WTC11 (cell line): ENCODE measurements around the gene MORN1. TPM values are rescaled to one million over a fixed set of nuclear protein-coding genes. Genes with fewer than 3 reads are reported as not detected.

Source experiments
- ATAC-seq: fragments of 200-7000 bp; cut with Tn5 transposase; 2 replicates; pipeline ENCODE4 v1.10.0; 2021; ENCODE audit warnings: mild to moderate bottlenecking, moderate library complexity
- CTCF ChIA-PET: fragments of 300-600 bp; sonication (Branson Sonifier 250); formaldehyde crosslinking; loops from one replicate; lab custom pipeline; 2021; ENCODE audit warnings: antibody characterized with exemption; lab: Charles Lee
- POLR2A ChIA-PET: fragments of 350-600 bp; sonication (Branson Sonifier 250); formaldehyde crosslinking; loops from one replicate; lab custom pipeline; 2021; ENCODE audit warnings: antibody characterized with exemption; lab: Charles Lee
- DNase-seq: peaks from one replicate; pipeline ENCODE4 v3.0.0; 2021; ENCODE audit warnings: low spot score
- H3K27ac Mint-ChIP-seq: 2 replicates; pipeline ENCODE4 v1.8.0; 2021; ENCODE audit warnings: mixed read lengths
- H3K27me3 Mint-ChIP-seq: 2 replicates; pipeline ENCODE4 v1.8.0; 2021; ENCODE audit warnings: low read depth, mild to moderate bottlenecking, moderate library complexity, mixed read lengths
- H3K36me3 Mint-ChIP-seq: 2 replicates; pipeline ENCODE4 v1.8.0; 2021; ENCODE audit warnings: mixed read lengths
- H3K4me1 Mint-ChIP-seq: 2 replicates; pipeline ENCODE4 v1.8.0; 2022; ENCODE audit warnings: mixed read lengths
- H3K4me3 Mint-ChIP-seq: 2 replicates; pipeline ENCODE4 v1.8.0; 2021; ENCODE audit warnings: mild to moderate bottlenecking, moderate library complexity, mixed read lengths
- H3K9me3 Mint-ChIP-seq: 2 replicates; pipeline ENCODE4 v1.8.0; 2021; ENCODE audit warnings: mixed read lengths
- ARID4B ChIP-seq: sonication (generic); formaldehyde crosslinking; IDR thresholded peaks from 2 replicates; pipeline ENCODE4 v1.8.0; 2023; ENCODE audit warnings: missing genetic modification reagents, mild to moderate bottlenecking, borderline replicate concordance
- ATF1 ChIP-seq: sonication (generic); formaldehyde crosslinking; IDR thresholded peaks from 2 replicates; pipeline ENCODE4 v1.8.1; 2023; ENCODE audit warnings: mild to moderate bottlenecking, moderate library complexity, missing genetic modification reagents
- ATF2 ChIP-seq: sonication (generic); formaldehyde crosslinking; IDR thresholded peaks from 2 replicates; pipeline ENCODE4 v1.8.1; 2022; ENCODE audit warnings: low read depth, missing genetic modification reagents, borderline replicate concordance
- CBFB ChIP-seq: sonication (generic); formaldehyde crosslinking; IDR thresholded peaks from 2 replicates; pipeline ENCODE4 v1.8.1; 2022; ENCODE audit warnings: mild to moderate bottlenecking, low read depth, missing genetic modification reagents
- CREB1 ChIP-seq: sonication (generic); formaldehyde crosslinking; IDR thresholded peaks from 2 replicates; pipeline ENCODE4 v1.8.0; 2023; ENCODE audit warnings: mild to moderate bottlenecking, missing genetic modification reagents
- CREM ChIP-seq: sonication (generic); formaldehyde crosslinking; IDR thresholded peaks from 2 replicates; pipeline ENCODE4 v1.8.1; 2022; ENCODE audit warnings: mild to moderate bottlenecking, missing genetic modification reagents, moderate library complexity
- EMX1 ChIP-seq: fragments of 250-450 bp; sonication (Bioruptor Pico); IDR thresholded peaks from 2 replicates; pipeline ENCODE4 v1.8.0; 2021; ENCODE audit warnings: mild to moderate bottlenecking
- ESRRA ChIP-seq: sonication (generic); formaldehyde crosslinking; IDR thresholded peaks from 2 replicates; pipeline ENCODE4 v1.8.1; 2022; ENCODE audit warnings: mild to moderate bottlenecking, missing genetic modification reagents, borderline replicate concordance
- FOXJ3 ChIP-seq: sonication (generic); formaldehyde crosslinking; IDR thresholded peaks from 2 replicates; pipeline ENCODE4 v1.9.0; 2021; ENCODE audit warnings: missing genetic modification reagents, mild to moderate bottlenecking, borderline replicate concordance
- FOXK1 ChIP-seq: sonication (generic); formaldehyde crosslinking; IDR thresholded peaks from 2 replicates; pipeline ENCODE4 v1.8.0; 2022; ENCODE audit warnings: mild to moderate bottlenecking, moderate library complexity, missing genetic modification reagents
- FOXP4 ChIP-seq: sonication (generic); formaldehyde crosslinking; IDR thresholded peaks from 2 replicates; pipeline ENCODE4 v1.8.0; 2022; ENCODE audit warnings: mild to moderate bottlenecking, missing genetic modification reagents
- HMGA2 ChIP-seq: fragments of 250-450 bp; sonication (Bioruptor Pico); IDR thresholded peaks from 2 replicates; pipeline ENCODE4 v1.4.0; 2021; ENCODE audit warnings: mild to moderate bottlenecking, moderate library complexity
- HMGXB4 ChIP-seq: sonication (generic); formaldehyde crosslinking; IDR thresholded peaks from 2 replicates; pipeline ENCODE4 v1.8.1; 2023; ENCODE audit warnings: mild to moderate bottlenecking, moderate library complexity, missing genetic modification reagents
- MYBL2 ChIP-seq: sonication (generic); formaldehyde crosslinking; IDR thresholded peaks from 2 replicates; pipeline ENCODE4 v1.8.1; 2023; ENCODE audit warnings: mild to moderate bottlenecking, moderate library complexity, missing genetic modification reagents
- RELA ChIP-seq: sonication (generic); formaldehyde crosslinking; IDR thresholded peaks from 2 replicates; pipeline ENCODE4 v1.8.1; 2022; ENCODE audit warnings: missing genetic modification reagents, mild to moderate bottlenecking, borderline replicate concordance
- SMAD4 ChIP-seq: sonication (generic); formaldehyde crosslinking; IDR thresholded peaks from 2 replicates; pipeline ENCODE4 v1.8.0; 2022; ENCODE audit warnings: mild to moderate bottlenecking, missing genetic modification reagents
- SP1 ChIP-seq: sonication (generic); formaldehyde crosslinking; conservative IDR thresholded peaks from 2 replicates; pipeline ENCODE4 v1.8.1; 2022; ENCODE audit warnings: missing genetic modification reagents
- TP53 ChIP-seq: sonication (generic); formaldehyde crosslinking; IDR thresholded peaks from 2 replicates; pipeline ENCODE4 v1.8.1; 2023; ENCODE audit warnings: mild to moderate bottlenecking, missing genetic modification reagents
- USF2 ChIP-seq: sonication (generic); formaldehyde crosslinking; IDR thresholded peaks from 2 replicates; pipeline ENCODE4 v1.8.1; 2023; ENCODE audit warnings: mild to moderate bottlenecking, missing genetic modification reagents, moderate library complexity
- ZBTB21 ChIP-seq: sonication (generic); formaldehyde crosslinking; IDR thresholded peaks from 2 replicates; pipeline ENCODE4 v1.8.1; 2023; ENCODE audit warnings: mild to moderate bottlenecking, missing genetic modification reagents, borderline replicate concordance
- ZMAT4 ChIP-seq: fragments of 250-450 bp; sonication (Bioruptor Pico); IDR thresholded peaks from 2 replicates; pipeline ENCODE4 v1.9.0; 2021; ENCODE audit warnings: mild to moderate bottlenecking
- ZNF232 ChIP-seq: sonication (generic); formaldehyde crosslinking; IDR thresholded peaks from 2 replicates; pipeline ENCODE4 v1.8.0; 2022; ENCODE audit warnings: mild to moderate bottlenecking, missing genetic modification reagents
- total RNA-seq: library from RNA; stranded (reverse); gene quantifications from 3 replicates; pipeline ENCODE4 v1.2.3, GENCODE V29; 2021

Gene MORN1
- total RNA-seq, 1 experiment from 2014 or later: 14.5 TPM

- TF ChIP-seq FOXJ3 (CRISPR knock-in tag) (no peak), HMGA2 (CRISPR knock-in tag) (no peak), MYBL2 (CRISPR knock-in tag) (peak; percentile 68; the same call in 1 of the 2 replicates)
These were observed 21.6 kb upstream of the MORN1 start (continued) for GRCh38 chr1:2412773-2413494.

- no peaks in the 10 kb centered on the region; the same call in 1 of the 2 replicates for H3K27me3 Mint-ChIP-seq
- POLR2A ChIA-PET: no interaction called here
- H3K4me1 Mint-ChIP-seq: peaks cover 16% of the 10 kb centered on the region
- peak; percentile 99 for DNase-seq
- H3K36me3 Mint-ChIP-seq: peaks cover 8% of the 10 kb centered on the region; the same call in 1 of the 2 replicates
- peak; percentile 86 for ATAC-seq
- peak within 1 kb of the TSS; percentile 83 for H3K4me3 Mint-ChIP-seq
- CTCF ChIA-PET: interaction anchor here (1.0 to 1.8 kb wide), 6 partner anchors 31 to 218 kb away, joined by 4 to 9 read pairs (median 6); partner anchors contain the start of genes FAAP20 and PANK4
- no peaks in the 10 kb centered on the region for H3K9me3 Mint-ChIP-seq
- H3K27ac Mint-ChIP-seq: peak within 1 kb of the TSS; percentile 63; the same call in 1 of the 2 replicates
- 0 out of 2 replicates have a peak, but pooled peaks have one; percentile 73 for TF ChIP-seq CBFB
- no peak for TF ChIP-seq ZMAT4 (CRISPR knock-in tag)
- TF ChIP-seq SP1 (CRISPR knock-in tag): peak; percentile 100
- no peak for TF ChIP-seq ATF2 (CRISPR knock-in tag)
- no peak for TF ChIP-seq RELA
- 0 out of 2 replicates have a peak, but pooled peaks have one; percentile 5 for TF ChIP-seq ZBTB21
- no peak for TF ChIP-seq EMX1 (CRISPR knock-in tag)
- TF ChIP-seq ATF1 (CRISPR knock-in tag): peak; percentile 65; the same call in 1 of the 2 replicates
- TF ChIP-seq ARID4B (CRISPR knock-in tag): peak; percentile 25; the same call in 1 of the 2 replicates
- TF ChIP-seq TP53 (CRISPR knock-in tag): no peak; the same call in 1 of the 2 replicates
- TF ChIP-seq CREB1 (CRISPR knock-in tag): peak; percentile 86
- TF ChIP-seq CREM: peak; percentile 99
- 0 out of 2 replicates have a peak, but pooled peaks have one; percentile 77 for TF ChIP-seq ESRRA
- peak; percentile 11; the same call in 1 of the 2 replicates for TF ChIP-seq FOXP4
- peak; percentile 34; the same call in 1 of the 2 replicates for TF ChIP-seq USF2 (CRISPR knock-in tag)
- TF ChIP-seq SMAD4 (CRISPR knock-in tag): no peak
- no peak for TF ChIP-seq ZNF232 (CRISPR knock-in tag)
- peak; percentile 65 for TF ChIP-seq FOXK1 (CRISPR knock-in tag)
- TF ChIP-seq HMGXB4 (CRISPR knock-in tag): peak; percentile 44; the same call in 1 of the 2 replicates
These were observed 21.0 kb upstream of the MORN1 start, which contains the start of gene PEX10 for GRCh38 chr1:2412395-2412772. Gene PEX10, minus strand, starts transcription at chr1:2412564. Its CDS starts 62 bp downstream, at chr1:2412502.
